Ishikawa (cell line): ENCODE results near the gene KCNJ3.

Experiments
- EGR1 ChIP-seq: IDR thresholded peaks from 2 replicates; pipeline ENCODE4 v1.6.1; 2012
- EP300 ChIP-seq: IDR thresholded peaks from 2 replicates; pipeline ENCODE4 v1.6.1; 2012; ENCODE audit warnings: borderline replicate concordance
- MAX ChIP-seq: IDR thresholded peaks from 2 replicates; pipeline ENCODE4 v1.6.1; 2012
- RAD21 ChIP-seq: IDR thresholded peaks from 2 replicates; pipeline ENCODE4 v1.6.1; 2012; ENCODE audit warnings: low read depth
- TAF1 ChIP-seq: IDR thresholded peaks from 2 replicates; pipeline ENCODE4 v1.6.1; 2012; ENCODE audit warnings: low read depth, mild to moderate bottlenecking
- USF1 ChIP-seq: IDR thresholded peaks from 2 replicates; pipeline ENCODE4 v1.6.1; 2012
- ZBTB7A ChIP-seq: IDR thresholded peaks from 2 replicates; pipeline ENCODE4 v1.6.1; 2012; ENCODE audit warnings: low read depth
- TF ChIP-seq, protein P1 (sequence below): IDR thresholded peaks from 2 replicates; pipeline ENCODE4 v1.6.1; 2012; ENCODE audit warnings: low read depth, mild to moderate bottlenecking

DNA sequence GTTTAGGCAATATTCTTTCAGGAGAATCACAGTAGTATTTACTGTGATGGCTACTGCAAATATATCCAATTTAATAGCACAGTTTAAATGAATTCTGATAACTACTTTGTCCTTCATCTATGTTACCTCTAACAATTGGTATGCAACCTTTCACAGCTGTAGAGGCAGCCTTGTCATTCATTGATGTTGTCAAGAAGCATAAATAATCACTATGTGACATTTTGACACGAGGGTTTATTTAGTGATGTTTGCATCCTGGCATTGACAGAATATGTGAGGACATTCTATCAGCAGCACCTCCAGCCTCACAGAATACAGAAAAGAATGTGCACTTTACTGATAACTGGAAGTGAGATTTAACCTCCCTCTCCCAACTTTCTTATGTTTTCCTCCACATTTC is 9.3 kb upstream of the KCNJ3 start:
- no peak for TF ChIP-seq MAX
- no peak for TF ChIP-seq EP300
- no peak for TF ChIP-seq USF1
- TF ChIP-seq EGR1, result no peak
- TF ChIP-seq RAD21, result no peak
- no peak for TF ChIP-seq ZBTB7A
- TF ChIP-seq TAF1, result no peak
- TF ChIP-seq, protein P1, sequence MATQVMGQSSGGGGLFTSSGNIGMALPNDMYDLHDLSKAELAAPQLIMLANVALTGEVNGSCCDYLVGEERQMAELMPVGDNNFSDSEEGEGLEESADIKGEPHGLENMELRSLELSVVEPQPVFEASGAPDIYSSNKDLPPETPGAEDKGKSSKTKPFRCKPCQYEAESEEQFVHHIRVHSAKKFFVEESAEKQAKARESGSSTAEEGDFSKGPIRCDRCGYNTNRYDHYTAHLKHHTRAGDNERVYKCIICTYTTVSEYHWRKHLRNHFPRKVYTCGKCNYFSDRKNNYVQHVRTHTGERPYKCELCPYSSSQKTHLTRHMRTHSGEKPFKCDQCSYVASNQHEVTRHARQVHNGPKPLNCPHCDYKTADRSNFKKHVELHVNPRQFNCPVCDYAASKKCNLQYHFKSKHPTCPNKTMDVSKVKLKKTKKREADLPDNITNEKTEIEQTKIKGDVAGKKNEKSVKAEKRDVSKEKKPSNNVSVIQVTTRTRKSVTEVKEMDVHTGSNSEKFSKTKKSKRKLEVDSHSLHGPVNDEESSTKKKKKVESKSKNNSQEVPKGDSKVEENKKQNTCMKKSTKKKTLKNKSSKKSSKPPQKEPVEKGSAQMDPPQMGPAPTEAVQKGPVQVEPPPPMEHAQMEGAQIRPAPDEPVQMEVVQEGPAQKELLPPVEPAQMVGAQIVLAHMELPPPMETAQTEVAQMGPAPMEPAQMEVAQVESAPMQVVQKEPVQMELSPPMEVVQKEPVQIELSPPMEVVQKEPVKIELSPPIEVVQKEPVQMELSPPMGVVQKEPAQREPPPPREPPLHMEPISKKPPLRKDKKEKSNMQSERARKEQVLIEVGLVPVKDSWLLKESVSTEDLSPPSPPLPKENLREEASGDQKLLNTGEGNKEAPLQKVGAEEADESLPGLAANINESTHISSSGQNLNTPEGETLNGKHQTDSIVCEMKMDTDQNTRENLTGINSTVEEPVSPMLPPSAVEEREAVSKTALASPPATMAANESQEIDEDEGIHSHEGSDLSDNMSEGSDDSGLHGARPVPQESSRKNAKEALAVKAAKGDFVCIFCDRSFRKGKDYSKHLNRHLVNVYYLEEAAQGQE, result no peak
